ENCODE measurements around the gene KIF5C.

The KIF5C gene

DNA sequence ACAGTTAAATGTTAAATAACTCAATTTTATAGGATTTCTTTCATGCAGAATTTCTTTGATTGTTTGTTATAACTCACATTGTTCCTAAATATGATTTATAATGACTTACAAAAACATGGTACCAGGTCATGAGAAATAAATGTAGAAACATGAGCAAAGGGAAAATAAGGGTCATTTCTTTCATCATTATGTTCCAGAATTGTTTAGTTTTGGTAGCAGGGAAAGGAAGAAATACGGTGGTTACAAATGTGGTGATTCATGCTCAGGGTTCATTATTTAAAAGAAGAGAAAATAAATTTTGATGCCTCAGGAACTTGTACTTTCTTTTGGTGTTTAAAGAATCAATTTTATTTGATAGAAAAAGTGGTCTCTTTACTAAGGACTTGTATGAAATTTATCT is 167.9 kb downstream of the KIF5C start:
- DNase-seq (ENCODE audit: extremely low read depth, low read depth): no peak
- H3K4me3 ChIP-seq (replicated peaks; ENCODE audit: low read depth, low read length): no peak overlapping the region
- TF ChIP-seq, protein P1, sequence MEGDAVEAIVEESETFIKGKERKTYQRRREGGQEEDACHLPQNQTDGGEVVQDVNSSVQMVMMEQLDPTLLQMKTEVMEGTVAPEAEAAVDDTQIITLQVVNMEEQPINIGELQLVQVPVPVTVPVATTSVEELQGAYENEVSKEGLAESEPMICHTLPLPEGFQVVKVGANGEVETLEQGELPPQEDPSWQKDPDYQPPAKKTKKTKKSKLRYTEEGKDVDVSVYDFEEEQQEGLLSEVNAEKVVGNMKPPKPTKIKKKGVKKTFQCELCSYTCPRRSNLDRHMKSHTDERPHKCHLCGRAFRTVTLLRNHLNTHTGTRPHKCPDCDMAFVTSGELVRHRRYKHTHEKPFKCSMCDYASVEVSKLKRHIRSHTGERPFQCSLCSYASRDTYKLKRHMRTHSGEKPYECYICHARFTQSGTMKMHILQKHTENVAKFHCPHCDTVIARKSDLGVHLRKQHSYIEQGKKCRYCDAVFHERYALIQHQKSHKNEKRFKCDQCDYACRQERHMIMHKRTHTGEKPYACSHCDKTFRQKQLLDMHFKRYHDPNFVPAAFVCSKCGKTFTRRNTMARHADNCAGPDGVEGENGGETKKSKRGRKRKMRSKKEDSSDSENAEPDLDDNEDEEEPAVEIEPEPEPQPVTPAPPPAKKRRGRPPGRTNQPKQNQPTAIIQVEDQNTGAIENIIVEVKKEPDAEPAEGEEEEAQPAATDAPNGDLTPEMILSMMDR (IDR thresholded peaks at IDR 0.05; ENCODE audit: low read depth, low read length, missing control alignments): no peak

- TF ChIP-seq, protein P1 (IDR thresholded peaks at IDR 0.05; ENCODE audit: low read depth, low read length, missing control alignments): no peak
- no peak overlapping the region for H3K4me3 ChIP-seq (replicated peaks; ENCODE audit: low read depth, low read length)
- DNase-seq (ENCODE audit: extremely low read depth, low read depth): no peak
Measured at GRCh38 chr2:149044500-149044899, 169.5 kb downstream of the KIF5C start.

GRCh38 chr2:149047118-149047517 is 172.1 kb downstream of the KIF5C start:
- H3K4me3 ChIP-seq (replicated peaks; ENCODE audit: low read depth, low read length): no peak overlapping the region
- TF ChIP-seq, protein P1 (IDR thresholded peaks at IDR 0.05; ENCODE audit: low read depth, low read length, missing control alignments): no peak
- DNase-seq (ENCODE audit: extremely low read depth, low read depth): no peak

DNA sequence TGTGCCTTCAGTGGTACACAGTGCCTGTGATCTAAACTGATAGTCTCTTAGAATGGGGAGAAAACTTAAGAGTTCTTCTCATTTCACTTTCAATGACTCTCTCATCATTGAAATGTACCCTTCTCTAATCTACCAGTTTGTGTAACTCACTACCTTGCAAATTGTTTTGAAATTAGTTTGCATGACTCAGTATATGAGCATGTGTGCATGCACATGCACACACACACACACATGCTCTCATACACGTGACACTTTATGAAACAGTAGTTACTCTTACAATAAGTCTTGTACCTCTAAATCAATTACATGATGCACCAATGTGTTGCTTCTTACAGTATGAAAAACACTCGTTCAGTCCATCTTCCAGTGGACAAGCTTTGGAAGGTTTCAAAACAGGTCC is 174.1 kb downstream of the KIF5C start:
- H3K4me3 ChIP-seq (replicated peaks; ENCODE audit: low read depth, low read length): no peak overlapping the region
- TF ChIP-seq, protein P1 (IDR thresholded peaks at IDR 0.05; ENCODE audit: low read depth, low read length, missing control alignments): no peak
- no peak for DNase-seq (ENCODE audit: extremely low read depth, low read depth)

GRCh38 chr2:149050188-149050587 is 175.2 kb downstream of the KIF5C start:
- H3K4me3 ChIP-seq (replicated peaks; ENCODE audit: low read depth, low read length): no peak overlapping the region
- DNase-seq (ENCODE audit: extremely low read depth, low read depth): no peak
- TF ChIP-seq, protein P1 (IDR thresholded peaks at IDR 0.05; ENCODE audit: low read depth, low read length, missing control alignments): no peak

DNA sequence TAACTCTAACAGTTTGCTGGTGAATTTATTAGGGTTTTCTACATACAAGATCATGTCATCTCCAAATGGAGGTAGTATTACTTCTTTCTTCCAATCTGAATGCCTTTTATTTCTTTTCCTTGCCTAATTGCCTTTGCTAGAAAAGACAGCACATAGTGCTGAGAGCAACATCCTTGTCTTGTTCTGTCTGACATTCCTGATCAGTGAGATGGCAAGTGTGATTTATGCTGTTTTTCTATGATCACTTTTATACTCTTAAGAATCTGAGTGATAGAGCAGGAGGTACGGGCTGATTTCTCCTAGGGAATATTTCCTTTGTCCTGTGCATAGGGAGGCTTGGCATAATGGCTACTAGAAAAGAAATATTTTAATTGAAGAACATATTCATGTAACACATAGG is 180.7 kb downstream of the KIF5C start:
- TF ChIP-seq, protein P1 (IDR thresholded peaks at IDR 0.05; ENCODE audit: low read depth, low read length, missing control alignments): no peak
- no peak for DNase-seq (ENCODE audit: extremely low read depth, low read depth)
- H3K4me3 ChIP-seq (replicated peaks; ENCODE audit: low read depth, low read length): no peak overlapping the region

- TF ChIP-seq, protein P1 (IDR thresholded peaks at IDR 0.05; ENCODE audit: low read depth, low read length, missing control alignments): no peak
- no peak overlapping the region for H3K4me3 ChIP-seq (replicated peaks; ENCODE audit: low read depth, low read length)
- no peak for DNase-seq (ENCODE audit: extremely low read depth, low read depth)
Measured at GRCh38 chr2:149056541-149057255, 181.7 kb downstream of the KIF5C start.
